ENCODE results near the gene GIMAP6.

- TF ChIP-seq CTCF (IDR thresholded peaks at IDR 0.05; ENCODE audit: low read depth, low read length, poor library complexity, severe bottlenecking) (no peak), EZH2phosphoT487 (IDR thresholded peaks at IDR 0.05; ENCODE audit: borderline replicate concordance, low read length) (no peak)
These were observed 23.9 kb upstream of the GIMAP6 start for GRCh38 chr7:150656047-150656446.

Measured in DOHH2 (cell line).